Activated CD8-positive, alpha-beta memory T cell treated with anti-CD3 and anti-CD28 coated beads, Interleukin-2, amount 50 U/mL, for 24 hours (primary cell): ENCODE data around the gene RGS11.

Experiments
- DNase-seq: peaks from one replicate; pipeline ENCODE4 v3.0.0-alpha.2; 2020; ENCODE audit errors: extremely low read depth

Gene RGS11

DNA sequence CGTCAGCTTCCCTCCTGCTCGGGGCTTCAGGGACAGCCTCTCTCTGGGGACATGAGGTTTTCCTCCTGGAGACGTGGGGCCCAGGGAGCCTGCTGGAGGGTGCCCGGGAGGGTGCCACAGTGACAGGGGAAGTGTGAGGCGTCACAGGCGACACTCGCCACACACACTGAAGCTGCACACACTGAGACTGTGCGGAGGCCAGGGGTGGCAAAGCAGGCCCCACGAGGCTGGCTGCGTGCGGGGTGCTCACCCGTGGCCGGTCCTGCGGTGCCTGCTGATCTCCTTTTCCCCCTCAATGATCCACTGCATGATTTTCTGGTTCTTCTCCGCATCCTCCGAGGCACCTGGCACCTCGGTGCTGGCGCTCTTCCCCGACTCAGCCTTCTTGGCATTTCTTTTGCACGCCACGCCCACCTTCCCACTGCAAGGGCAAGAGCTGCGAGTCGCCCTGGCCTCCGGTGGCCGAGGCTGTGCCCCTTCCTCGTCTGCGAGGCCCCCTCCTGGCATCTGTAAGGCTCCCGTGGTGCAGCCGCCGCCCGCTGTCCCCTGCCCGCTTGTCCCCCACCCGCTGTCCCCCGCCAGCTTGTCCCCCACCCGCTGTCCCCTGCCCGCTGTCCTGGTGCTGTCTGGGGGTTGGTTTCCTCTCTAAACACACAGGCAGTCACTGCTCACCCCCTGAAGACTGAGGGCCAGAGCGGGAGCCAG, 21.2 kb upstream of the RGS11 start:
- DNase-seq = no peak

- DNase-seq = no peak
These were observed 20.5 kb upstream of the RGS11 start for GRCh38 chr16:296276-296675.

DNA sequence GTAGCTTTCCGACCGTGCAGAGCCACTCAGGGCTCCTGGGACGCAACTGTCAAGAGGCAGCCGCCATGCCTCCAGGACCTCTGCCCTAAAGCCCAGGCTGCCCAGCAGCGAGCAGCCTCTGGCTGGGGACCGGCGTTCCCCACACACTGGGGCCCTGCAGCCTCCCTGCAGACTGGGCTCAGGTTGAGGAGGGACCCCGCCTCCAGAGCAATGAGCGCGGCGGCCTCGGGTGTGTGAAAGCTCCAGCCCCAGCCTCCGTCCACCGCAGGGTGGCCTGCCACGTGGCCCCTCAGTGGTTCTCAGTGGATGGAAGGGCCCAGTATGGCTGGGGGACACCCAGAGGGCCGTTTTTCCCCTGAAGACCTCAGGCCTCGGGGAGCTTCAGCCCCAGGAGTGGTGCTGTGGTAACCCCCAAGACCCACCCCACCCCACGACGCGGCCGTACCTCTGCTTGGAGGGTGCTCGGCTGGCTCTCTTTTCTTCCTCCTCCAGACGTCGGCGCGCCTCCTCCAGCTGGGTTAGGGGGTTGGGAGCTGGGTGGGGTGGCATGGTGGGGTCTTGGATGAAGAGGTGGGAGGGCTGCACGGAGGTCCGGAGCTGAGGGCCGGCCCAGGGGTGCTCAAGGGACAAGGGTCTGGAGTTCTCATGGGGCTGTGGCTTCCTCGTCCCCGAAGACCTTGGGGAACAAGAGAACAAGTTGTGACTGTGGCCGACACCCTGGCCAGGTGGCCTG, 17.5 kb upstream of the RGS11 start:
- DNase-seq = no peak

- DNase-seq = no peak
These were observed 15.8 kb upstream of the RGS11 start for GRCh38 chr16:291539-291938.

- DNase-seq = no peak
These were observed 15.1 kb upstream of the RGS11 start for GRCh38 chr16:290681-291405.

DNA sequence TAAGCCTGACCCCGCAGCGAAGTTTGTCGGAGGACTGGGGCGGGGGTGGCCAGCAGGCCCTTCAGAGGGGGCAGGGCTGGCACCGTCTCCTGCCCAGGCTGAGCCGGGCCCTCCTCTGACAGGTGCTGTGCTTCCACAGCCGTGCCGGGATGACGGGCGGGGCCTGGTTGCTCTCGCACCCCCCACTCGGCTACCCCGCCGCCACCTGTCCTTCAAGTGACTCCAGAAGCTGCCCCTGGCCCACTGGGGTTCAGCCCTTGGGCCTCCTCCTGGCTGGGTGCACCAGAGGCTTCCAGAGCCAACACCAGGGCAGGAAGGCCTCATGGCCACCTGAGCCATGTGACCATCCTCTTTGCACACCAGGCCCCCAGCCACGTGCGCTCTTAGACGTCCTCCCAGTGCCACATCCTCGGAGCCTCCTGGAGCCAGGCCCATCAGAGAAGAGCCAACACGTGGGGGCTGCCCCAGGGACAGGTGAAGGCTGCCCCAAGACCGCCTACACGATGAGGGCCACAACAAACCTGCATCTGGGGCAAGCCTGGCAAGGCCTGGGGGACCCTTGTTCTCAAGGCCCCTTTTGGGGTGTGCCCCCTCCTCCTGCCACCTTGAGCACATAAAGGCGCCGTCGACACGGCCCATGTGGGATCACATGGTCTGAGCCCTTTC, 14.4 kb upstream of the RGS11 start:
- DNase-seq = no peak

- no peak for DNase-seq
These were observed 13.8 kb upstream of the RGS11 start for GRCh38 chr16:289395-289997.

- no peak for DNase-seq
These were observed 12.5 kb upstream of the RGS11 start for GRCh38 chr16:287981-288920.

GRCh38 chr16:287298-287811, 11.6 kb upstream of the RGS11 start:
- DNase-seq = no peak

DNA sequence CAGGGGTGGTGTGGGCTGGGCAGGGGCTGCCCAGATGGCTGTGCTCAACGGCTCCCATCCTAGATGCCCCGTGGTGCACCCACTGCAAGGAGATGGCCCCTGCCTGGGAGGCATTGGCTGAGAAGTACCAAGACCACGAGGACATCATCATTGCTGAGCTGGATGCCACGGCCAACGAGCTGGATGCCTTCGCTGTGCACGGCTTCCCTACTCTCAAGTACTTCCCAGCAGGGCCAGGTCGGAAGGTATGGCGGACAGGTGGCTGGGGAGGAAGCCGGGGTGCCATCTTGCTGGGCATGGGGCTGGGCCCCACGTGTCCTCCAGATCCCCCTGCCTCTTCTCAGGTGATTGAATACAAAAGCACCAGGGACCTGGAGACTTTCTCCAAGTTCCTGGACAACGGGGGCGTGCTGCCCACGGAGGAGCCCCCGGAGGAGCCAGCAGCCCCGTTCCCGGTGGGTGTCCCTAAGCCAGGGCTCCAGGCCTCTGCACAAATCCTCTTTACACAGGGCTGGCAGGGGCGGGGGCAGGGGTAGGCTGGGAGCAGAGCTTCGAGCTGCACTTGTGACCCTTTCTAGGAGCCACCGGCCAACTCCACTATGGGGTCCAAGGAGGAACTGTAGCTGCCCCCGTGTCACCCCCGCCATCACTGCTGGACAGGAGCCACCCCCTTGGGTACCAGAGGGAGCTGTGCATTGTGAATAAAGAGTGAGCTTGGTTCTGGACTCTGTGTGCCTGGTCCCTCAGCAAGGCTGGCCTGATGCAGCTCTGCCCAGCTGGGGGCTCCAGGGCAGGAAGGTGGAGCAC, 10.9 kb upstream of the RGS11 start:
- DNase-seq = no peak

DNA sequence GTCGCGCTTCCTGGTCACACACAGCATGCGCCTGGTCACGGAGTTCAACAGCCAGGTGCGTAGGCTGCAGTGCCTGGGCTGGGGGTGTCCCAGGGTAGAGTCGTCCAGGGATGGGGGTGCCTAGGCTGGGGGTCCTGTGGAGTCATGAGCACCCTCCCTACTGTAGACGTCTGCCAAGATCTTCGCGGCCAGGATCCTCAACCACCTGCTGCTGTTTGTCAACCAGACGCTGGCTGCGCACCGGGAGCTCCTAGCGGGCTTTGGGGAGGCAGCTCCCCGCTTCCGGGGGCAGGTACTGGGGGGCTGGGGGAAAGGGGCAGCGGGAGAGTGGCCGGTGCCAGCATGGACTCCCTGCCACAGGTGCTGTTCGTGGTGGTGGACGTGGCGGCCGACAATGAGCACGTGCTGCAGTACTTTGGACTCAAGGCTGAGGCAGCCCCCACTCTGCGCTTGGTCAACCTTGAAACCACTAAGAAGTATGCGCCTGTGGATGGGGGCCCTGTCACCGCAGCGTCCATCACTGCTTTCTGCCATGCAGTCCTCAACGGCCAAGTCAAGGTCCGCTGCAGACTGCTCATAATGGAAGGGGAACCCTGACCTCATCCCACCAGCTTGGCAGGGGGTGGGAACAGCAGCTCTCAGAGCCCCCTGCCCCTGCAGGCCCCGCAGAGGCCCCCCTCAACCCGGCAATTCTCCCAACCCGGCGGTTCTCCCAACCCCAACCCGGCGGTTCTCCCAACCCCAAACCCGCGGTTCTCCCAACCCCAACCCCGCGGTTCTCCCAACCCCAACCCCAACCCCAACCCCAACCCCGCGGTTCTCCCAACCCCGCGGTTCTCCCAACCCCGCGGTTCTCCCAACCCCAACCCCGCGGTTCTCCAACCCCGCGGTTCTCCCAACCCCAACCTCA, 9.7 kb upstream of the RGS11 start:
- no peak for DNase-seq

DNA sequence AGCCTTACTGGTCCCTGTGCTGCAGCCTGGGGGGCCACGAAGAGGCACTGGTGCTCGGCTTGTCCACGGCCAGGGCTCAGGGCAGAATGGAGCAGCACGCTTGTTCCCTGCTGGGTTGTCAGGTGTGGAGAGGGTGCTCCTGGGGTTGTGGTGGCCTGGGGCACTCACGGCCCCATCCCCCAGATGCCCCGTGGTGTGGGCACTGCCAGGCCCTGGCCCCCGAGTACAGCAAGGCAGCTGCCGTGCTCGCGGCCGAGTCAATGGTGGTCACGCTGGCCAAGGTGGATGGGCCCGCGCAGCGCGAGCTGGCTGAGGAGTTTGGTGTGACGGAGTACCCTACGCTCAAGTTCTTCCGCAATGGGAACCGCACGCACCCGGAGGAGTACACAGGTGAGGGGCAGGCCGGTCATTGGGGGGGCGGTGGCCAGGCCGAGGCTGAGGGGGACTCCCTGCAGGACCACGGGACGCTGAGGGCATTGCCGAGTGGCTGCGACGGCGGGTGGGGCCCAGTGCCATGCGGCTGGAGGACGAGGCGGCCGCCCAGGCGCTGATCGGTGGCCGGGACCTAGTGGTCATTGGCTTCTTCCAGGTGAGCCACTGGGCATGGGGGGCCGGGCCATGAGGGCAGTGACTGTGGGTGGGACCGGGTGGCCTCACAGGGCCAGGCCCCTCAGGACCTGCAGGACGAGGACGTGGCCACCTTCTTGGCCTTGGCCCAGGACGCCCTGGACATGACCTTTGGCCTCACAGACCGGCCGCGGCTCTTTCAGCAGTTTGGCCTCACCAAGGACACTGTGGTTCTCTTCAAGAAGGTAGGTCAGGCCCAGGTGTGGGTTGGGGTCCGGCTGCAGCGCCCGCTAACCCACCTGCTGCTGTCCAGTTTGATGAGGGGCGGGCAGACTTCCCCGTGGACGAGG, 8.7 kb upstream of the RGS11 start:
- no peak for DNase-seq

DNA sequence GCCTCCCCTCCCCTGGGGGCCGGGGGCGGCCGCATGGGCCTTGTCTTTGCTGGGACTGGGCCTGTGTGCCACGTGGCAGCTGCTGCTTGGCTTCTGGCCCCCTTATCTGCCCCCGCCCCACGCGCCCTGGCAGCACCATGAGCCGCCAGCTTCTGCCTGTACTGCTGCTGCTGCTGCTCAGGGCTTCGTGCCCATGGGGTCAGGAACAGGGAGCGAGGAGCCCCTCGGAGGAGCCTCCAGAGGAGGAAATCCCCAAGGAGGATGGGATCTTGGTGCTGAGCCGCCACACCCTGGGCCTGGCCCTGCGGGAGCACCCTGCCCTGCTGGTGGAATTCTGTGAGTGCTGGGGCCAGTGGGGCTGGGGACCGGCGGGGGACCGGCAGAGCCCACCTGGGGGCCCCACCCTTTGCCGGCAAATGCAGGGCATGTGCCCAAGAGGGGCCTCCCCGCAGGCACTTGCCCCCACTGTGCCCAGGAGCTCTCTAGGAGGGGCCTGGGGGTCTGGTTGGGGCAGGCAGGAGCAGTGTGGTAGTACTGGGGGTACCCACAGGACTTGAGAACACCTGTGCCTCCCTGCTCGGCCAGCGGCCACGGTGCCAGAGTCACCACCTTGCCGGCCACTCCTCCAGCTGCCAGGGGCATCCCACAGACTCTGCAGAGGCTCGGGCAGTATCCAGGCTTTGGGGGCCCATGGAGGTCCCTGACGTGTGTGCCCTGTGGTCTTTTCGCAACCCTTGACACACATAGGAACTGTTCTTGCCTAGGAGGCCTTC, 7.5 kb upstream of the RGS11 start, which contains the start of gene PDIA2:
Gene PDIA2, plus strand, starts transcription at position 132 of the 773 bp plus-strand sequence. Its CDS starts 6 bp downstream, at position 138.
- no peak for DNase-seq

GRCh38 chr16:282491-282890, 6.7 kb upstream of the RGS11 start:
- no peak for DNase-seq

- no peak for DNase-seq
These were observed 6.0 kb upstream of the RGS11 start for GRCh38 chr16:281660-282255.

GRCh38 chr16:280991-281659, 5.4 kb upstream of the RGS11 start:
- DNase-seq = no peak
